HepG2 (cell line): ENCODE measurements around the gene CREB1. TPM values are rescaled to one million over a fixed set of nuclear protein-coding genes. Genes with fewer than 3 reads are reported as not detected.

Source experiments
- ARID2 ChIP-seq: sonication (generic); formaldehyde crosslinking; IDR thresholded peaks from 2 replicates; pipeline ENCODE4 v1.8.1; 2022; ENCODE audit warnings: mild to moderate bottlenecking, missing genetic modification reagents, borderline replicate concordance
- CBX5 ChIP-seq: sonication (generic); formaldehyde crosslinking; IDR thresholded peaks from 2 replicates; pipeline ENCODE4 v1.4.0; 2020; ENCODE audit warnings: missing genetic modification reagents, borderline replicate concordance
- CCDC6 ChIP-seq: sonication (generic); formaldehyde crosslinking; IDR thresholded peaks from 2 replicates; pipeline ENCODE4 v1.8.1; 2022; ENCODE audit warnings: mild to moderate bottlenecking, missing genetic modification reagents, moderate library complexity
- CHD2 ChIP-seq: IDR thresholded peaks from 2 replicates; pipeline ENCODE4 v1.6.1; 2011; ENCODE audit warnings: low read depth, low read length, improper control_type of control experiment
- GPN1 ChIP-seq: sonication (generic); formaldehyde crosslinking; IDR thresholded peaks from 2 replicates; pipeline ENCODE4 v1.5.1; 2020; ENCODE audit warnings: missing genetic modification reagents, borderline replicate concordance
- KLF16 ChIP-seq, 2 experiments: sonication (generic) in 1 of 2; formaldehyde crosslinking in 1 of 2; IDR thresholded peaks; 2 replicates each; pipeline versions ENCODE4 v1.6.1 to v1.8.0; 2016 to 2023; ENCODE audit warnings: missing genetic modification reagents in 2 of 2, missing compliant biosample characterization in 1 of 2
- MBD4 ChIP-seq: IDR thresholded peaks from 2 replicates; pipeline ENCODE4 v1.6.1; 2012; ENCODE audit warnings: low read length, inconsistent platforms, borderline replicate concordance
- MED8 ChIP-seq: sonication (generic); formaldehyde crosslinking; IDR thresholded peaks from 2 replicates; pipeline ENCODE4 v1.8.1; 2023; ENCODE audit warnings: mild to moderate bottlenecking, missing genetic modification reagents; ENCODE audit not compliant: insufficient replicate concordance
- MIER2 ChIP-seq: IDR thresholded peaks from 2 replicates; pipeline ENCODE4 v1.6.1; 2016; ENCODE audit warnings: missing biosample characterization, missing genetic modification reagents
- NFE2L1 ChIP-seq: sonication (generic); formaldehyde crosslinking; IDR thresholded peaks from 2 replicates; pipeline ENCODE4 v1.4.0; 2020; ENCODE audit warnings: missing genetic modification reagents, mild to moderate bottlenecking, borderline replicate concordance
- NR2C2 ChIP-seq: sonication (generic); formaldehyde crosslinking; IDR thresholded peaks from 2 replicates; pipeline ENCODE4 v1.4.0; 2020; ENCODE audit warnings: missing genetic modification reagents, mild to moderate bottlenecking, moderate library complexity, borderline replicate concordance
- RBAK ChIP-seq: sonication (generic); formaldehyde crosslinking; IDR thresholded peaks from 2 replicates; pipeline ENCODE4 v1.5.1; 2020; ENCODE audit warnings: mild to moderate bottlenecking, missing genetic modification reagents
- TAF1 ChIP-seq: sonication (generic); formaldehyde crosslinking; IDR thresholded peaks from 2 replicates; pipeline ENCODE4 v1.4.0; 2020; ENCODE audit warnings: missing genetic modification reagents
- U2AF1 ChIP-seq: fragments of 200-400 bp; formaldehyde crosslinking; optimal IDR thresholded peaks from 2 replicates; pipeline ENCODE3; 2017; ENCODE audit warnings: mild to moderate bottlenecking, low read depth, low read length
- ZFP36L1 ChIP-seq: sonication (generic); formaldehyde crosslinking; IDR thresholded peaks from 2 replicates; pipeline ENCODE4 v1.8.0; 2022; ENCODE audit warnings: mild to moderate bottlenecking, missing genetic modification reagents, moderate library complexity
- ZNF562 ChIP-seq: sonication (generic); formaldehyde crosslinking; IDR thresholded peaks from 2 replicates; pipeline ENCODE4 v1.8.0; 2022; ENCODE audit warnings: missing genetic modification reagents, borderline replicate concordance
- ZNF569 ChIP-seq: sonication (generic); formaldehyde crosslinking; IDR thresholded peaks from 2 replicates; pipeline ENCODE4 v1.5.0; 2020; ENCODE audit warnings: mild to moderate bottlenecking, missing genetic modification reagents, moderate library complexity, borderline replicate concordance
- polyA plus RNA-seq, 8 experiments: library from polyadenylated mRNA; depleted of rRNA in 3 of 8; stranded (reverse) in 7 of 8; unstranded in 1 of 8; fragments of >200 nt; fragmentation: Illumina TruSeq in 4 of 8; extraction: Trizol in 4 of 8; gene quantifications; 2 replicates each; pipeline versions ENCODE4 v1.2.1 to v1.2.3, GENCODE V29; 2011 to 2016; ENCODE audit warnings: low read depth in 4 of 8, missing spikeins in 1 of 8, mixed read lengths in 1 of 8; ENCODE audit not compliant: insufficient read depth in 1 of 8
- total RNA-seq, 5 experiments: library from RNA; depleted of rRNA; stranded (reverse); fragments of >200 nt; fragmentation: Illumina TruSeq; extraction: Trizol; gene quantifications; 2 replicates each; pipeline ENCODE4 v1.2.3, GENCODE V29; 2016; ENCODE audit warnings: low read depth in 1 of 5
- TF ChIP-seq, protein P1 (sequence below): sonication (generic); formaldehyde crosslinking; IDR thresholded peaks from 2 replicates; pipeline ENCODE4 v1.9.0; 2021; ENCODE audit warnings: missing genetic modification reagents, borderline replicate concordance
- TF ChIP-seq, protein P2 (sequence below): sonication (generic); formaldehyde crosslinking; IDR thresholded peaks from 2 replicates; pipeline ENCODE4 v1.8.0; 2022; ENCODE audit warnings: mild to moderate bottlenecking, missing genetic modification reagents, moderate library complexity
- TF ChIP-seq, protein P3 (sequence below): sonication (generic); formaldehyde crosslinking; IDR thresholded peaks from 2 replicates; pipeline ENCODE4 v1.4.0; 2020; ENCODE audit warnings: missing genetic modification reagents
- TF ChIP-seq, protein P4 (sequence below): sonication (generic); formaldehyde crosslinking; IDR thresholded peaks from 2 replicates; pipeline ENCODE4 v1.4.0; 2020; ENCODE audit warnings: low read depth, mild to moderate bottlenecking, missing genetic modification reagents
- TF ChIP-seq, protein P5 (sequence below): sonication (generic); formaldehyde crosslinking; IDR thresholded peaks from 2 replicates; pipeline ENCODE4 v1.4.0; 2020; ENCODE audit warnings: missing genetic modification reagents, mild to moderate bottlenecking, borderline replicate concordance

The CREB1 gene
- total and polyA plus RNA-seq, 2 of the 13 experiments (the other 11 are each of a cell fraction or from before 2014, with no cell fraction given) = 51.8 to 51.9 TPM

DNA sequence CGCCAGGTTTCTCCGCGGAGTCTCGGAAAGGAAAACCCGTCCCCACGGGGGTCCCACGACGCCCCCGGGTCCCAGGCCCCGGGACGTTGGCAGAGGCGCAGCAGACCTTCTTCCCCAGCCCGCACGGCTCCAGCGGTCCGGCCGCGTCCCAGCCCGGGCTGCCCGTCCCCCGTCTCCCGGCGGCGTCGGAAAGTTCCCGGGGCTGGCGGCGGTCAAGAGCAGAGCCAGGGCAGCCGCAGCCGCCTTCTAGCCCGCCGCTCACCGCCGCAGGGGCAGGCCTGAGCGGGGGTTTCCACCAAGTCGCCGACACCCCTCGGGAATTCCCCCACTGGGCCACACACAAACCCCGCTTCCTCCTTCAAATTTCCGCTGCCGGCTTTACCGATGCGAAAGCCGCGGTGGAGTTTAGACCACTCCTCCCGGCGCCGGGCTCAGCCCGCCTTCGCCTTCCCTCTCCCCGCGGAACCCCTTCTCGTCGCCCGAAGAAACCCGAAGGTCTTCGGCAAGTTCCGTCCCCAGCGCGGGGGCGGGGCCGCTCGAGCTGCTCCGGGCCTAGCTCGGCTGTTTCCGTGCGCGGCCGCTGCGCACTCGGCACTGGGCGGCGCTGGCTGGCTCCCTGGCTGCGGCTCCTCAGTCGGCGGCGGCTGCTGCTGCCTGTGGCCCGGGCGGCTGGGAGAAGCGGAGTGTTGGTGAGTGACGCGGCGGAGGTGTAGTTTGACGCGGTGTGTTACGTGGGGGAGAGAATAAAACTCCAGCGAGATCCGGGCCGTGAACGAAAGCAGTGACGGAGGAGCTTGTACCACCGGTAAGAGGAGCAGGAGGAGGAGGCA, at the start of gene CREB1 (continued):
- TF ChIP-seq, protein P1, sequence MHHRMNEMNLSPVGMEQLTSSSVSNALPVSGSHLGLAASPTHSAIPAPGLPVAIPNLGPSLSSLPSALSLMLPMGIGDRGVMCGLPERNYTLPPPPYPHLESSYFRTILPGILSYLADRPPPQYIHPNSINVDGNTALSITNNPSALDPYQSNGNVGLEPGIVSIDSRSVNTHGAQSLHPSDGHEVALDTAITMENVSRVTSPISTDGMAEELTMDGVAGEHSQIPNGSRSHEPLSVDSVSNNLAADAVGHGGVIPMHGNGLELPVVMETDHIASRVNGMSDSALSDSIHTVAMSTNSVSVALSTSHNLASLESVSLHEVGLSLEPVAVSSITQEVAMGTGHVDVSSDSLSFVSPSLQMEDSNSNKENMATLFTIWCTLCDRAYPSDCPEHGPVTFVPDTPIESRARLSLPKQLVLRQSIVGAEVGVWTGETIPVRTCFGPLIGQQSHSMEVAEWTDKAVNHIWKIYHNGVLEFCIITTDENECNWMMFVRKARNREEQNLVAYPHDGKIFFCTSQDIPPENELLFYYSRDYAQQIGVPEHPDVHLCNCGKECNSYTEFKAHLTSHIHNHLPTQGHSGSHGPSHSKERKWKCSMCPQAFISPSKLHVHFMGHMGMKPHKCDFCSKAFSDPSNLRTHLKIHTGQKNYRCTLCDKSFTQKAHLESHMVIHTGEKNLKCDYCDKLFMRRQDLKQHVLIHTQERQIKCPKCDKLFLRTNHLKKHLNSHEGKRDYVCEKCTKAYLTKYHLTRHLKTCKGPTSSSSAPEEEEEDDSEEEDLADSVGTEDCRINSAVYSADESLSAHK (CRISPR knock-in tag) = no peak
- no peak for TF ChIP-seq ZNF562 (CRISPR knock-in tag)
- peak; percentile 92; the same call in 1 of the 2 replicates for TF ChIP-seq NFE2L1 (CRISPR knock-in tag)
- peak; percentile 38; the same call in 1 of the 2 replicates for TF ChIP-seq CCDC6 (CRISPR knock-in tag)
- no peak for TF ChIP-seq ZNF569 (CRISPR knock-in tag)
- TF ChIP-seq U2AF1 = peak; percentile 20
- TF ChIP-seq RBAK (CRISPR knock-in tag) = no peak
- no peak for TF ChIP-seq MIER2 (CRISPR knock-in tag)
- TF ChIP-seq GPN1 (CRISPR knock-in tag) = no peak
- TF ChIP-seq NR2C2 = peak; percentile 59
- no peak for TF ChIP-seq MBD4
- peak in 1 of 2 experiments; percentile 46; a peak in 2 of 4 replicates for TF ChIP-seq KLF16 (CRISPR knock-in tag; IDR thresholded peaks at IDR 0.05)
- no peak for TF ChIP-seq CHD2
- TF ChIP-seq, protein P2, sequence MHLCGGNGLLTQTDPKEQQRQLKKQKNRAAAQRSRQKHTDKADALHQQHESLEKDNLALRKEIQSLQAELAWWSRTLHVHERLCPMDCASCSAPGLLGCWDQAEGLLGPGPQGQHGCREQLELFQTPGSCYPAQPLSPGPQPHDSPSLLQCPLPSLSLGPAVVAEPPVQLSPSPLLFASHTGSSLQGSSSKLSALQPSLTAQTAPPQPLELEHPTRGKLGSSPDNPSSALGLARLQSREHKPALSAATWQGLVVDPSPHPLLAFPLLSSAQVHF = peak; percentile 64
- TF ChIP-seq ZFP36L1 (CRISPR knock-in tag) = no peak
- TF ChIP-seq ARID2 = no peak
- TF ChIP-seq, protein P3, sequence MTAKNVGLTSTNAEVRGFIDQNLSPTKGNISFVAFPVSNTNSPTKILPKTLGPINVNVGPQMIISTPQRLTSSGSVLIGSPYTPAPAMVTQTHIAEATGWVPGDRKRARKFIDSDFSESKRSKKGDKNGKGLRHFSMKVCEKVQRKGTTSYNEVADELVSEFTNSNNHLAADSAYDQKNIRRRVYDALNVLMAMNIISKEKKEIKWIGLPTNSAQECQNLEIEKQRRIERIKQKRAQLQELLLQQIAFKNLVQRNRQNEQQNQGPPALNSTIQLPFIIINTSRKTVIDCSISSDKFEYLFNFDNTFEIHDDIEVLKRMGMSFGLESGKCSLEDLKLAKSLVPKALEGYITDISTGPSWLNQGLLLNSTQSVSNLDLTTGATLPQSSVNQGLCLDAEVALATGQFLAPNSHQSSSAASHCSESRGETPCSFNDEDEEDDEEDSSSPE (CRISPR knock-in tag) = peak; percentile 62
- peak; percentile 70 for TF ChIP-seq MED8 (CRISPR knock-in tag)
- TF ChIP-seq, protein P4, sequence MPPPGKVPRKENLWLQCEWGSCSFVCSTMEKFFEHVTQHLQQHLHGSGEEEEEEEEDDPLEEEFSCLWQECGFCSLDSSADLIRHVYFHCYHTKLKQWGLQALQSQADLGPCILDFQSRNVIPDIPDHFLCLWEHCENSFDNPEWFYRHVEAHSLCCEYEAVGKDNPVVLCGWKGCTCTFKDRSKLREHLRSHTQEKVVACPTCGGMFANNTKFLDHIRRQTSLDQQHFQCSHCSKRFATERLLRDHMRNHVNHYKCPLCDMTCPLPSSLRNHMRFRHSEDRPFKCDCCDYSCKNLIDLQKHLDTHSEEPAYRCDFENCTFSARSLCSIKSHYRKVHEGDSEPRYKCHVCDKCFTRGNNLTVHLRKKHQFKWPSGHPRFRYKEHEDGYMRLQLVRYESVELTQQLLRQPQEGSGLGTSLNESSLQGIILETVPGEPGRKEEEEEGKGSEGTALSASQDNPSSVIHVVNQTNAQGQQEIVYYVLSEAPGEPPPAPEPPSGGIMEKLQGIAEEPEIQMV (CRISPR knock-in tag) = peak; percentile 79; the same call in 1 of the 2 replicates
- TF ChIP-seq TAF1 = peak; percentile 81
- TF ChIP-seq CBX5 = peak; percentile 14; the same call in 1 of the 2 replicates
- TF ChIP-seq, protein P5, sequence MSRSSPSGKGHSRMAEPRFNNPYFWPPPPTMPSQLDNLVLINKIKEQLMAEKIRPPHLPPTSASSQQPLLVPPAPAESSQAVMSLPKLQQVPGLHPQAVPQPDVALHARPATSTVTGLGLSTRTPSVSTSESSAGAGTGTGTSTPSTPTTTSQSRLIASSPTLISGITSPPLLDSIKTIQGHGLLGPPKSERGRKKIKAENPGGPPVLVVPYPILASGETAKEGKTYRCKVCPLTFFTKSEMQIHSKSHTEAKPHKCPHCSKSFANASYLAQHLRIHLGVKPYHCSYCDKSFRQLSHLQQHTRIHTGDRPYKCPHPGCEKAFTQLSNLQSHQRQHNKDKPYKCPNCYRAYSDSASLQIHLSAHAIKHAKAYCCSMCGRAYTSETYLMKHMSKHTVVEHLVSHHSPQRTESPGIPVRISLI = peak; percentile 58; the same call in 1 of the 2 replicates
